ENCODE data around the gene OGT.

OGT gene

DNA sequence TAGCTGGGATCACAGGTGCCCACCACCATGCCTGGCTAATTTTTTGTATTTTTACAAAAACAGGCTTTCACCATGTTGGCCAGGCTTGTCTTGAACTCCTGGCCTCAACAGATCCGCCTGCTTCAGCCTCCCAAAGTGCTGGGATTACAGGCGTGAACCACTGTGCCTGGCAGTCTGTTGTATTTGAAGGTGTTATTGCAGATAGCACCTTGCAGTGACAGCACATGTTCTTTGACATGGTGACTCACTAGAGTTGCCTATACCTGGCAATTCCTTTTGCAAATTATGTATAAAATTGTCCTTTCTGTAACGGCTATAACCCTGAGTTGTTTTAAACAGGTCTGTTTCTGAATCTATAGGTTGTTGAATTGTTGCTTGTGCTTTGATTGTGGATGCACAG, 7.9 kb downstream of the OGT start:
- DNase-seq (ENCODE audit: low read depth), result no peak
- TF ChIP-seq, protein P1, sequence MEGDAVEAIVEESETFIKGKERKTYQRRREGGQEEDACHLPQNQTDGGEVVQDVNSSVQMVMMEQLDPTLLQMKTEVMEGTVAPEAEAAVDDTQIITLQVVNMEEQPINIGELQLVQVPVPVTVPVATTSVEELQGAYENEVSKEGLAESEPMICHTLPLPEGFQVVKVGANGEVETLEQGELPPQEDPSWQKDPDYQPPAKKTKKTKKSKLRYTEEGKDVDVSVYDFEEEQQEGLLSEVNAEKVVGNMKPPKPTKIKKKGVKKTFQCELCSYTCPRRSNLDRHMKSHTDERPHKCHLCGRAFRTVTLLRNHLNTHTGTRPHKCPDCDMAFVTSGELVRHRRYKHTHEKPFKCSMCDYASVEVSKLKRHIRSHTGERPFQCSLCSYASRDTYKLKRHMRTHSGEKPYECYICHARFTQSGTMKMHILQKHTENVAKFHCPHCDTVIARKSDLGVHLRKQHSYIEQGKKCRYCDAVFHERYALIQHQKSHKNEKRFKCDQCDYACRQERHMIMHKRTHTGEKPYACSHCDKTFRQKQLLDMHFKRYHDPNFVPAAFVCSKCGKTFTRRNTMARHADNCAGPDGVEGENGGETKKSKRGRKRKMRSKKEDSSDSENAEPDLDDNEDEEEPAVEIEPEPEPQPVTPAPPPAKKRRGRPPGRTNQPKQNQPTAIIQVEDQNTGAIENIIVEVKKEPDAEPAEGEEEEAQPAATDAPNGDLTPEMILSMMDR (IDR thresholded peaks at IDR 0.05; ENCODE audit: low read depth, low read length, missing control alignments), result no peak
- in situ Hi-C loops (cut with HindIII; ENCODE audit: low sequenced_read_pairs), result loop anchor here (10.0 kb wide), 1 partner anchor 146 kb away; no protein-coding TSS in a partner anchor
- no peak overlapping the region for H3K4me3 ChIP-seq (ENCODE audit: low read depth, low read length)

DNA sequence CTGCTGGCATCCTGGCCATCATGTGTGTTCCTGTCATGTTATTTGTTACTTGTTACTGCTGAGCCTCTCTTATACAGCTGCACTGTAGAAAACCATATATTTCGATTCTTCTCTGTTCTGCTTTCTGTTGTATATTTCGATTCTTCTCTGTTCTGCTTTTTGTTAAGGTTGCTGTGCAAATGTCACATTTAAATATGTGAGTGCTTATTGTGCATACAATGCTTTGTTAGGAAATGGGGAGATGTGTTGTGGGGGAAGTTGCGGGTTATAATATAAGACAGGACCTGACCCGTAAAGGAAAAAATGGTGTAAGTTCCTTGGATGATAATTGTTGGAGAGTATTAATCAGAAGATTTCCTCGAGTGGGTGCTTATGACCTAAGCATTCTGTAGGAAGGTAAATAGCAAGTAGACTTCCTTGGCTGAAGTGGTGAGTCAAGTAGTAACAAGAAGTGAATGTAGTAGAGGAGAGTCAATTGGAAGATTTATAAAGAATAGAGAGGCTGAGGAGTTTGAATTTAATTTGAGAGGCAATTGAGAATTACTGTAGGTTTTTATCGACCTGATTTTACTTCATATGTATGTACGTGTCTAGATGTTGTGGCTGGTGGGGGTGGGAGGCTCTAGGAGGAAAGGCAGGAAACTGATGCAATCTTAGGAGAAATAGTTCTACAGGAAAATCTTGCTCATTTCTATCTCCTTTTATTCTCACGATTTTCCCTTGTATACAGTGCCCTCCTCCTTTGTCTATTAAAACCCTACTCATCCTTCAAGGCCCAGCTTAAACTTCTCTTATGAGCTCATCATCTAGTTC, 8.5 kb downstream of the OGT start:
- TF ChIP-seq, protein P1 (IDR thresholded peaks at IDR 0.05; ENCODE audit: low read depth, low read length, missing control alignments), result no peak
- H3K4me3 ChIP-seq (ENCODE audit: low read depth, low read length), result no peak overlapping the region
- in situ Hi-C loops (cut with HindIII; ENCODE audit: low sequenced_read_pairs), result loop anchor here (10.0 kb wide), 1 partner anchor 147 kb away; no protein-coding TSS in a partner anchor
- DNase-seq (ENCODE audit: low read depth), result no peak

DNA sequence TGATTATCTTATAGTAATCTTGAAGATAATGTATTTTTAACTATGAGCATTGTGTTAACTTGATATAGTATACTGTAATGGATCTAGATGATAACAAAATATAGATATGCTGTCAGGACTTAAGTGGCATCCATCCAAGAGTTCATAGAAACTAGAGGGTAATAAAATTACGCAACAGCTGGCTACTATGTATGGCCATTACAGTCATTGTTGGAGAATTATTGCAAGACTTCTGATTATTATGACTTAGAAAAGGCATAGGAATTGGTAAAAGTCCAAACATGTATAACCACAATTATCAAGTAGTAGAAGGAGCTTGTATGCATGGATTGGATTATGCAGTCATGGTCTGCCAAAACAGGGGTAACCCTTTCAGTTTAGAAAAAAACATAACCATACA, 9.5 kb downstream of the OGT start:
- in situ Hi-C loops (cut with HindIII; ENCODE audit: low sequenced_read_pairs), result loop anchor here (10.0 kb wide), 1 partner anchor 148 kb away; no protein-coding TSS in a partner anchor

DNA sequence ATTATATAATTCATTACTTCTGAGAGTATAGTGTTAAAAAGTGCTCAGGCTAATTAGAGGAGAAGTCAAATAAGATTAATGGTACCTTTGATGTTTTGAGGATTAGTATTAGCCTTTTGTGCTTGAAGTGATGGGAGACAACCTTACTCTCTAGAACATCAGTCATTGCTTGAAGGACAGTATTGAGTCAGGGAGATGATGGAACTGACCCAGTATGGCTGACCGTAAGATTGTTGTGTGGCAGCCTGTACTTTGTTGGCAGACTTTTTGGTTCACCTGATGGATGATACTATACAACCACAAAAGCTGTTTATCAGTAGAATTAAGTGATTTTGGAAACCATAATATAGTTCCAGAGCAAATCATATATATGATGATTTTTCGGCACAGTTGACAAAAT, 9.9 kb downstream of the OGT start:
- no peak overlapping the region for H3K4me3 ChIP-seq (ENCODE audit: low read depth, low read length)
- in situ Hi-C loops (cut with HindIII; ENCODE audit: low sequenced_read_pairs), result loop anchor here (10.0 kb wide), 1 partner anchor 148 kb away; no protein-coding TSS in a partner anchor
- no peak for DNase-seq (ENCODE audit: low read depth)
- TF ChIP-seq, protein P1 (IDR thresholded peaks at IDR 0.05; ENCODE audit: low read depth, low read length, missing control alignments), result no peak

More for the DNA sequence above, 9.5 kb downstream of the OGT start:
- no peak for DNase-seq (ENCODE audit: low read depth)
- TF ChIP-seq, protein P1 (IDR thresholded peaks at IDR 0.05; ENCODE audit: low read depth, low read length, missing control alignments), result no peak
- H3K4me3 ChIP-seq (ENCODE audit: low read depth, low read length), result no peak overlapping the region

DNA sequence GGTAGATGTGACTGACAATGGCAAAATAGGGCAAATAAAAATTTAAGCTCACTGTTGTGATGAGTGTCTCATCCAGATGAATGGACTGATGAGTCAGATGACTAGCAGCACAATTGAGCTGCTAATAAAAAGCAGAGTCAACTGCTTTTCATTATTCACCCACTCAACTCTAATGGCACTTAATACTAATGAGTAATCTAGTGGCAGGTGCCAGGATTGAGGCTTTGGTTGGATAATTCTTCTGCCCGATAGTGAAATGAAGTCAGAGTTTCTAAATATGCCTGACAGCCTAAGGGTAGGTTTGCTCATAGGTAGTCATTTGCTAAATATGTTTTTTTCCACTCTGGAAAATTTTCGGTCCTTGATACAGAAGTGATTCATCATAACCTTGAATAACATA, 10.4 kb downstream of the OGT start:
- no peak overlapping the region for H3K4me3 ChIP-seq (ENCODE audit: low read depth, low read length)
- in situ Hi-C loops (cut with HindIII; ENCODE audit: low sequenced_read_pairs), result loop anchor here (10.0 kb wide), 1 partner anchor 149 kb away; no protein-coding TSS in a partner anchor
- DNase-seq (ENCODE audit: low read depth), result no peak
- TF ChIP-seq, protein P1 (IDR thresholded peaks at IDR 0.05; ENCODE audit: low read depth, low read length, missing control alignments), result no peak

DNA sequence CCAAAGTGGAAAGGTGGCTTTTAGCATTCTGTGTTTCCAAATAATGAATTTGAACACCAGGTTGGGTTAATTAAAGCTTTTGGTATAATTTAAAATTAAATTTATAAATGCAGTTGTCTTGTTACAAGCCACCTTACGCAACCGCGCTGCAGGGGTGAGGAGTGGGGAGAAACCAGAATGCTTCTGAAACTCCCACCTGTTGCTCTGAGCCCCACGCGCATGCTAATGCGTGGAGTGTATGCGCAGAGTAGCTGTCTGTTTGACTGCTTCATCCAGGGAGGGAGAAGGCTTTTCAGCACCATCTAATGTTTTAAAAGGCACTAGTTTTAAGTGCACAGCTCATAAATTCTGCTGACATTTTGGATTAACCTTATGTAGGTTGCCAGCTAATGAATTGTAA, 12.5 kb downstream of the OGT start:
- in situ Hi-C loops (cut with HindIII; ENCODE audit: low sequenced_read_pairs), result loop anchor here (10.0 kb wide), 1 partner anchor 151 kb away; no protein-coding TSS in a partner anchor
- no peak for DNase-seq (ENCODE audit: low read depth)
- TF ChIP-seq, protein P1 (IDR thresholded peaks at IDR 0.05; ENCODE audit: low read depth, low read length, missing control alignments), result no peak
- no peak overlapping the region for H3K4me3 ChIP-seq (ENCODE audit: low read depth, low read length)
